ENCODE data around the gene EPN2. TPM values are rescaled to one million over a fixed set of nuclear protein-coding genes. Genes with fewer than 3 reads are reported as not detected.

EPN2 gene
- polyA plus RNA-seq, 3 donors = 0.93 TPM; not detected in 2

DNA sequence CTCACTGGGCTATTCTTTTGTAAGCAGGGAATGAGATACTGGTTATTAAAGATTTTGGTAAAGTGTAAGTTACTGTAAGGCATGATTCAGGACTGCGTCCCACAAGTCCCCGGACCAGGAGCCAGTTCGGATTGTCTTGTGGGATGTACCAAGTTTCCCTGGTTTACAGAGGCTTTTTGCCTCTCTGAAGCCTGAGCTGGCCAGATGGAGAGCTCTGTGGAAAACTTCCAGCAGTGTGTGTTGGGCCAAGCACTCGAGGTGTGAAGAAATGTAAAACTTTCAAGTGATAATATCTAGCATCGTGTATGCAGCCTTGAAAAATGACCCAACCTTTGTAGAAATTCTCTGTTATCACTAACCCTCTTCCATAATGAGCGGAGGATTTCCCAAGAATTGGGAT, 2.4 kb downstream of the EPN2 start:
- H3K79me2 ChIP-seq (ENCODE audit: insufficient read depth, low read length) = no peaks in the 10 kb centered on the region

DNA sequence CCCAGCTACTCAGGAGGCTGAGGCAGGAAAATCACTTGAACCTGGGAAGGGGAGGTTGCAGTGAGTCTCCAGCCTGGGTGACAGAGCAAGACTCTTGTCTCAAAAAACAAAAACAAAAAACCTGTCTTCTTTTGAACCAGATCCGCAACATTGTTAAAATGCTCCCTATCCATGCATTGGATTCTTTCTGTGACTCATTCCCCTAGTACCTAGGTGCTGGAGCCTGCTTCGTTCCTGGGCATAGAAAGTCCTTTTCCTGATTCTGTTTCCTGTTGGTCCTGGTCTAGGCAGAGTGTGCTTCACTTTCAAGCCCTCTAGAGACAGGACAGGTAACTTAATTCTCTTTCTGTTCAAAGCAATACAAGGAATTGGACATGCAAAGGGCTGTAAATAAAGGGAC, 5.2 kb downstream of the EPN2 start:
- Histone ChIP-seq H3K27me3 (ENCODE audit: control insufficient read depth in 2 of 2, insufficient read depth in 2 of 2, low read length in 2 of 2) (peaks cover 20 to 45% of the 10 kb centered on the region in 2 donors), H3K79me2 (ENCODE audit: insufficient read depth, low read length) (no peaks in the 10 kb centered on the region), H3K27ac (ENCODE audit: low read depth in 1 of 2, low read length in 2 of 2) (no peak overlapping the region), H3K4me3 (replicated peaks in 1 of 3; ENCODE audit: low read depth in 2 of 3, low read length in 3 of 3) (no peak overlapping the region), H3K9me3 (replicated peaks in 1 of 2; ENCODE audit: control insufficient read depth in 1 of 2, insufficient read depth in 1 of 2, low read length in 2 of 2) (peaks cover 0 to 10% of the 10 kb centered on the region in 2 donors), H3K4me1 (ENCODE audit: control insufficient read depth in 1 of 2, insufficient read depth in 2 of 2, low read length in 2 of 2) (peaks cover 10% of the 10 kb centered on the region in 2 donors), H4K20me1 (ENCODE audit: insufficient read depth, low read length) (no peaks in the 10 kb centered on the region), H3K9ac (ENCODE audit: insufficient read depth, low read length, poor library complexity, severe bottlenecking) (no peak overlapping the region), H2AFZ (ENCODE audit: insufficient read depth, low read depth, low read length, poor library complexity, severe bottlenecking) (no peak overlapping the region), H3K36me3 (replicated peaks in 1 of 2; ENCODE audit: control insufficient read depth in 1 of 2, insufficient read depth in 2 of 2, low read length in 2 of 2) (no peaks in the 10 kb centered on the region), H3K4me2 (replicated peaks; ENCODE audit: extremely low read depth, low read length, poor library complexity, severe bottlenecking) (no peak overlapping the region)
- Mint-ChIP-seq H3K27ac (no peak overlapping the region), H3K27me3 (ENCODE audit: low read depth in 3 of 3) (peaks cover 29 to 72% (median 41%) of the 10 kb centered on the region in 3 donors), H3K4me1 (peaks cover 5% of the 10 kb centered on the region), H3K4me3 (no peak overlapping the region), H3K9me3 (peaks cover 0 to 6% (median 3%) of the 10 kb centered on the region in 7 donors), H3K36me3 (peaks cover 4% of the 10 kb centered on the region in 2 donors)
- 91% methylated on average over 1 of the region's 2 CpGs for WGBS (ENCODE audit: insufficient coverage)
- TF ChIP-seq, protein P1, sequence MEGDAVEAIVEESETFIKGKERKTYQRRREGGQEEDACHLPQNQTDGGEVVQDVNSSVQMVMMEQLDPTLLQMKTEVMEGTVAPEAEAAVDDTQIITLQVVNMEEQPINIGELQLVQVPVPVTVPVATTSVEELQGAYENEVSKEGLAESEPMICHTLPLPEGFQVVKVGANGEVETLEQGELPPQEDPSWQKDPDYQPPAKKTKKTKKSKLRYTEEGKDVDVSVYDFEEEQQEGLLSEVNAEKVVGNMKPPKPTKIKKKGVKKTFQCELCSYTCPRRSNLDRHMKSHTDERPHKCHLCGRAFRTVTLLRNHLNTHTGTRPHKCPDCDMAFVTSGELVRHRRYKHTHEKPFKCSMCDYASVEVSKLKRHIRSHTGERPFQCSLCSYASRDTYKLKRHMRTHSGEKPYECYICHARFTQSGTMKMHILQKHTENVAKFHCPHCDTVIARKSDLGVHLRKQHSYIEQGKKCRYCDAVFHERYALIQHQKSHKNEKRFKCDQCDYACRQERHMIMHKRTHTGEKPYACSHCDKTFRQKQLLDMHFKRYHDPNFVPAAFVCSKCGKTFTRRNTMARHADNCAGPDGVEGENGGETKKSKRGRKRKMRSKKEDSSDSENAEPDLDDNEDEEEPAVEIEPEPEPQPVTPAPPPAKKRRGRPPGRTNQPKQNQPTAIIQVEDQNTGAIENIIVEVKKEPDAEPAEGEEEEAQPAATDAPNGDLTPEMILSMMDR (IDR thresholded peaks at IDR 0.05) = no peak
- no peak for DNase-seq
- intact Hi-C loops (cut with micrococcal nuclease) = no loop called here

More for the DNA sequence above, 2.4 kb downstream of the EPN2 start:
- intact Hi-C loops (cut with micrococcal nuclease) = no loop called here
- no peak overlapping the region for H3K9ac ChIP-seq (ENCODE audit: insufficient read depth, low read length, poor library complexity, severe bottlenecking)
- Mint-ChIP-seq H3K4me3 (peak overlapping the region in 1 of 2 donors; percentile 57), H3K4me1 (peaks cover 5% of the 10 kb centered on the region), H3K36me3 (peaks cover 4% of the 10 kb centered on the region in 2 donors), H3K9me3 (peaks cover 0 to 6% (median 2%) of the 10 kb centered on the region in 7 donors), H3K27ac (no peak overlapping the region), H3K27me3 (ENCODE audit: low read depth in 3 of 3) (peaks cover 24 to 61% (median 33%) of the 10 kb centered on the region in 3 donors)
- H3K4me1 ChIP-seq (ENCODE audit: control insufficient read depth in 1 of 2, insufficient read depth in 2 of 2, low read length in 2 of 2) = peaks cover 10 to 12% of the 10 kb centered on the region in 2 donors
- no peaks in the 10 kb centered on the region for H3K36me3 ChIP-seq (replicated peaks in 1 of 2; ENCODE audit: control insufficient read depth in 1 of 2, insufficient read depth in 2 of 2, low read length in 2 of 2)
- H3K27ac ChIP-seq (ENCODE audit: low read depth in 1 of 2, low read length in 2 of 2) = no peak overlapping the region
- H4K20me1 ChIP-seq (ENCODE audit: insufficient read depth, low read length) = no peaks in the 10 kb centered on the region
- H3K4me2 ChIP-seq (replicated peaks; ENCODE audit: extremely low read depth, low read length, poor library complexity, severe bottlenecking) = no peak overlapping the region
- no peak overlapping the region for H2AFZ ChIP-seq (ENCODE audit: insufficient read depth, low read depth, low read length, poor library complexity, severe bottlenecking)
- peaks cover 20 to 39% of the 10 kb centered on the region in 2 donors for H3K27me3 ChIP-seq (ENCODE audit: control insufficient read depth in 2 of 2, insufficient read depth in 2 of 2, low read length in 2 of 2)
- peaks cover 0 to 10% of the 10 kb centered on the region in 2 donors for H3K9me3 ChIP-seq (replicated peaks in 1 of 2; ENCODE audit: control insufficient read depth in 1 of 2, insufficient read depth in 1 of 2, low read length in 2 of 2)
- 88% methylated on average over 3 of the region's 6 CpGs for WGBS (ENCODE audit: insufficient coverage)
- DNase-seq = no peak
- no peak overlapping the region for H3K4me3 ChIP-seq (replicated peaks in 1 of 3; ENCODE audit: low read depth in 2 of 3, low read length in 3 of 3)
- TF ChIP-seq, protein P1 (IDR thresholded peaks at IDR 0.05) = no peak

Measured in CD14-positive monocyte (primary cell).